ENCODE measurements around the gene B3GNT2.

B3GNT2 gene

DNA sequence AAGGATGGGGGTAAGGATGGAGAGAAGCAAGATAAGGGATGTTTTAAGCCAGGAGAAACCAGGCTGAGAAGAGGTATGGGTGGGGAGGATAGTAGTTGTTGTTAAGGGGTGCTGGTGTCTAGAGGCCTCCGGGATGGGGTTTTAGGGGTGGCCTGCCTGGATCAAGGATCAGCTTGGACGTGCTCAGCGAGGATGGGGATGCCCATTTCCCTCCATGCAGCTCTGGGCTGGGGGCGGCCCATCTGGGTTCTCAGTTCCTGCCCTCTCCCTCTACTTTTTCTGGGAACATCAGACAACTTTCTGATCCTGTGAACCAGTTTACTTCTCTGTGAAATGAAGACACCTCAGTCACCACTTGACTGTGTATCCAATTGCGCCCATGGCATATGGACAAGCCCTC lies 10.1 kb downstream of the B3GNT2 start:
- DNase-seq (ENCODE audit: extremely low read depth, low read depth): no peak
- H3K4me3 ChIP-seq (replicated peaks; ENCODE audit: low read depth, low read length): no peak overlapping the region
- no peak for TF ChIP-seq CTCF (IDR thresholded peaks at IDR 0.05; ENCODE audit: low read depth, low read length, missing control alignments)

- TF ChIP-seq CTCF (IDR thresholded peaks at IDR 0.05; ENCODE audit: low read depth, low read length, missing control alignments): no peak
- H3K4me3 ChIP-seq (replicated peaks; ENCODE audit: low read depth, low read length): no peak overlapping the region
- DNase-seq (ENCODE audit: extremely low read depth, low read depth): no peak
Observed at GRCh38 chr2:62207491-62207890, 11.6 kb downstream of the B3GNT2 start.

DNA sequence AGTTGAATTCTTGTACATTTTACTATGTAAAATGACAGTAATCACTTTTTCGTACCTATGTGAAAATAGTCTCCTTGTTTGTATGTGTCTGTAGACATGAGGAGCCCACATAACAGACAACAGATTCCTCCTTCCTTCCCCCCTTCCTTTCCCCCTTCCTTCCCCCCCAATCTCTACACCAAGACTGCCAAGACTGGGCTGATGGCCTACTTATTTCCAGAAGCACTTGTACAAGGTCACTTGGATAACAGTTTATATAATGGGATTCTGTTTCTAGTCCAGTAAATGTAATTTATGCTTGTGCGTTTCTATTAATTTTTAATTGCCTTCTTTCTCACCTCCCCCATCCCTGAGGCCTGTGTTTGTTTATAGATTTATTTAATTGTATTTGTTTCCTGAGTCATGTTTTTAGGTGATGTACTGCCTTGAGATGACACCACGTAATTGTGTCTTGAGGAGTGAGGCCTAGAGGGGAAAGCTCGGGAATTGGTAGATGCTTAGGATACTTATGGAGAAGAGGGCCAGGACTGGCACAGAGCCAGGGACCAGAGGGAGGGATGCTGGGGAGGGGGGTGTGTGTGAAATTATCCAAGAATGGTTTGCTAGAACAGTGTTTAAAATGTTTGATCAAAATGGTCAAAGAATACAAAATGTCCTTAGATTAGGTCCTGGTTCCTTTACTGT lies 12.3 kb downstream of the B3GNT2 start:
- H3K4me3 ChIP-seq (replicated peaks; ENCODE audit: low read depth, low read length): no peak overlapping the region
- TF ChIP-seq CTCF (IDR thresholded peaks at IDR 0.05; ENCODE audit: low read depth, low read length, missing control alignments): no peak
- DNase-seq (ENCODE audit: extremely low read depth, low read depth): no peak

- TF ChIP-seq CTCF (IDR thresholded peaks at IDR 0.05; ENCODE audit: low read depth, low read length, missing control alignments): no peak
- no peak overlapping the region for H3K4me3 ChIP-seq (replicated peaks; ENCODE audit: low read depth, low read length)
- DNase-seq (ENCODE audit: extremely low read depth, low read depth): no peak
Observed at GRCh38 chr2:62208758-62209114, 12.8 kb downstream of the B3GNT2 start.

- no peak overlapping the region for H3K4me3 ChIP-seq (replicated peaks; ENCODE audit: low read depth, low read length)
- DNase-seq (ENCODE audit: extremely low read depth, low read depth): no peak
- TF ChIP-seq CTCF (IDR thresholded peaks at IDR 0.05; ENCODE audit: low read depth, low read length, missing control alignments): no peak
Observed at GRCh38 chr2:62209427-62209991, 13.6 kb downstream of the B3GNT2 start.

DNA sequence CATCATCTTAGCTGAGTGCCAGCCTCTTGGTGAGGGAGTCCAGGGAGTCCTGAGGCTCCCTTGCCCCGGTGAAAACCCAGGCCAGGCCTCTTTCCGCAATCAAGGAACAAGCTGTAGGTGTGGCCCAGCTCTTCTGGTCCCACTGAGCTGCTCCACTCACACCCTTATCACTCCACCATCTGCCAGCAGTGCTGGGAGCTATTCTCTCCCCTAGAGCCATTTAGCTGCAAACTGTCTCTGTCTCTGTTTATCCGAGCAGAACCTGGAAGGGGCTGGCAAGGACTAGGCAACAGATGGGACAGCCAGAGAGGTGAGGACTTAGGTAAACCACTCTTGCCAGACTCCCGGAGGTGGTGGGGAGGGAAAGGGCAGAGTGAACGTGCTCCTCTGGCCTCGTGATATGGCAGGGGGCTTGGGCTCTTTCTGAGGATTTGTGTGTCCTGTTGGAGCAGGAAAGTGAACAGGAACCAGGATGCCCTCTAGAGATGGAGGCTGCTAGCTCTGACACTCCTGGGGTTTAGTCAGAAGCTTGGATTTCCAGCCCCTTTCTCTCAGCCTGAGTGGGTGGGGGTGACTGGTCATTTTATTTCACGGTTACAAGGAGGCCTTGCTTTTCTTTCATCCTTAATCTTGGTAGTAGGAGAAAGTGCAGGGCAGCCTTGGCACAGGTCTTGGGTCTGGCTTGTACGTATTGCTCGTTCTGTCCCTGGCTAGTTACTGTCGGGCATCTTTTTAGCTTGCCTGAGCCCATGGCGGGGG lies 19.6 kb downstream of the B3GNT2 start:
- no peak for TF ChIP-seq CTCF (IDR thresholded peaks at IDR 0.05; ENCODE audit: low read depth, low read length, missing control alignments)
- DNase-seq (ENCODE audit: extremely low read depth, low read depth): no peak
- H3K4me3 ChIP-seq (replicated peaks; ENCODE audit: low read depth, low read length): no peak overlapping the region

All from HFF-Myc (cell line).